CD4-positive, alpha-beta T cell treated with Interferon gamma for 1 hour (primary cell): ENCODE measurements around the gene BBS9.
"Not testable (repeated sequence)": the region's sequence is repeated elsewhere in the genome, so short reads cannot be mapped to it uniquely, and the experiment has no call there.

ENCODE experiments used
- DNase-seq: peaks from one replicate; pipeline ENCODE4 v3.0.0-alpha.2; 2020

BBS9 gene

GRCh38 chr7:33509206-33509605 is 379.8 kb downstream of the BBS9 start:
- no peak for DNase-seq

GRCh38 chr7:33511778-33512177 is 382.4 kb downstream of the BBS9 start:
- no peak for DNase-seq

- no peak for DNase-seq
Measured at GRCh38 chr7:33516568-33516967, 387.2 kb downstream of the BBS9 start.

- DNase-seq = no peak
Measured at GRCh38 chr7:33517191-33517590, 387.8 kb downstream of the BBS9 start.

GRCh38 chr7:33527008-33527407 is 397.6 kb downstream of the BBS9 start:
- DNase-seq = not testable (repeated sequence)

GRCh38 chr7:33527613-33528012 is 398.2 kb downstream of the BBS9 start:
- not testable (repeated sequence) for DNase-seq

GRCh38 chr7:33529070-33529469 is 399.7 kb downstream of the BBS9 start:
- no peak for DNase-seq

GRCh38 chr7:33530664-33531063 is 401.3 kb downstream of the BBS9 start:
- DNase-seq = no peak

- DNase-seq = no peak
Measured at GRCh38 chr7:33531888-33532287, 402.5 kb downstream of the BBS9 start.

GRCh38 chr7:33534833-33535232 is 405.5 kb downstream of the BBS9 start:
- DNase-seq = no peak

- no peak for DNase-seq
Measured at GRCh38 chr7:33535989-33536388, 406.6 kb downstream of the BBS9 start.

GRCh38 chr7:33536398-33537103 is 407.2 kb downstream of the BBS9 start:
- no peak for DNase-seq

- DNase-seq = no peak
Measured at GRCh38 chr7:33537104-33537477, 407.7 kb downstream of the BBS9 start.

GRCh38 chr7:33539198-33539597 is 409.8 kb downstream of the BBS9 start:
- DNase-seq = no peak

GRCh38 chr7:33539659-33540400 is 410.5 kb downstream of the BBS9 start:
- no peak for DNase-seq

GRCh38 chr7:33547880-33548279 is 418.5 kb downstream of the BBS9 start:
- DNase-seq = no peak

GRCh38 chr7:33550363-33550762 is 421.0 kb downstream of the BBS9 start:
- no peak for DNase-seq

- no peak for DNase-seq
Measured at GRCh38 chr7:33550979-33551378, 421.6 kb downstream of the BBS9 start.

- no peak for DNase-seq
Measured at GRCh38 chr7:33554046-33554445, 424.7 kb downstream of the BBS9 start.

GRCh38 chr7:33554576-33554975 is 425.2 kb downstream of the BBS9 start:
- DNase-seq = no peak

GRCh38 chr7:33556472-33556871 is 427.1 kb downstream of the BBS9 start:
- no peak for DNase-seq

- no peak for DNase-seq
Measured at GRCh38 chr7:33558549-33559323, 429.4 kb downstream of the BBS9 start.

- no peak for DNase-seq
Measured at GRCh38 chr7:33559324-33559710, 430.0 kb downstream of the BBS9 start.

GRCh38 chr7:33562996-33563395 is 433.6 kb downstream of the BBS9 start:
- DNase-seq = no peak
